GM21576 (cell line): ENCODE results near the gene HP.
"Not testable (repeated sequence)": the region's sequence is repeated elsewhere in the genome, so short reads cannot be mapped to it uniquely, and the experiment has no call there.

Experiments used
- ATAC-seq: cut with Tn5 transposase; IDR thresholded peaks from one replicate; pipeline ENCODE4 v1.9.1; 2021; ENCODE audit warnings: mild to moderate bottlenecking, moderate library complexity; ENCODE audit not compliant: unreplicated experiment

The HP gene

GRCh38 chr16:72054254-72054847 lies at the start of gene HP:
Gene HP, plus strand, starts transcription at chr16:72054505. Its CDS starts 148 bp downstream, at chr16:72054653.
- ATAC-seq, result not testable (repeated sequence)

GRCh38 chr16:72008065-72008423 lies 46.3 kb upstream of the HP start:
- ATAC-seq, result not testable (repeated sequence)

GRCh38 chr16:72008424-72009216 lies 45.7 kb upstream of the HP start, which contains the start of gene DHODH:
Gene DHODH, plus strand, starts transcription at chr16:72008744. Its CDS starts 21 bp downstream, at chr16:72008765.
- ATAC-seq, result peak; percentile 99

- no peak for ATAC-seq
Measured at GRCh38 chr16:72009779-72010178, 44.5 kb upstream of the HP start.

GRCh38 chr16:72012607-72013006 lies 41.7 kb upstream of the HP start:
- no peak for ATAC-seq

- no peak for ATAC-seq
Measured at GRCh38 chr16:72013389-72013788, 40.9 kb upstream of the HP start.

GRCh38 chr16:72013888-72014581 lies 40.3 kb upstream of the HP start:
- no peak for ATAC-seq

GRCh38 chr16:72014675-72015074 lies 39.6 kb upstream of the HP start:
- no peak for ATAC-seq

- no peak for ATAC-seq
Measured at GRCh38 chr16:72015124-72015523, 39.2 kb upstream of the HP start.

GRCh38 chr16:72018470-72018869 lies 35.8 kb upstream of the HP start:
- ATAC-seq, result no peak

- no peak for ATAC-seq
Measured at GRCh38 chr16:72021043-72021442, 33.3 kb upstream of the HP start.

GRCh38 chr16:72022127-72022526 lies 32.2 kb upstream of the HP start:
- no peak for ATAC-seq

- no peak for ATAC-seq
Measured at GRCh38 chr16:72023962-72024361, 30.3 kb upstream of the HP start.

- ATAC-seq, result no peak
Measured at GRCh38 chr16:72024862-72025382, 29.4 kb upstream of the HP start.

- ATAC-seq, result no peak
Measured at GRCh38 chr16:72025404-72026114, 28.7 kb upstream of the HP start.

GRCh38 chr16:72027669-72028378 lies 26.5 kb upstream of the HP start:
- ATAC-seq, result no peak

GRCh38 chr16:72029567-72030271 lies 24.6 kb upstream of the HP start:
- no peak for ATAC-seq

GRCh38 chr16:72033437-72033836 lies 20.9 kb upstream of the HP start:
- no peak for ATAC-seq

GRCh38 chr16:72036098-72036497 lies 18.2 kb upstream of the HP start:
- ATAC-seq, result no peak

GRCh38 chr16:72042157-72042660 lies 12.1 kb upstream of the HP start:
- ATAC-seq, result no peak
